Thyroid gland (tissue), 4 donors: ENCODE measurements around the gene MRPL50.

ENCODE experiments used
- CTCF ChIP-seq, 6 experiments: fragments of 200-600 bp in 3 of 6; fragments of 450-650 bp in 3 of 6; sonication (generic) in 3 of 6; IDR thresholded peaks; one replicate each; pipeline ENCODE4 v1.5.1; 2016 to 2019; ENCODE audit warnings: antibody characterized with exemption in 6 of 6, mild to moderate bottlenecking in 2 of 6, inconsistent platforms in 1 of 6, moderate library complexity in 1 of 6
- POLR2A ChIP-seq, 2 donors: fragments of 450-650 bp; IDR thresholded peaks; one replicate each; pipeline ENCODE4 v1.6.1; 2017; ENCODE audit warnings: antibody characterized with exemption in 2 of 2, mild to moderate bottlenecking in 2 of 2, moderate library complexity in 1 of 2

- TF ChIP-seq CTCF (IDR thresholded peaks at IDR 0.05), result no peak
- TF ChIP-seq POLR2A (IDR thresholded peaks at IDR 0.05), result no peak
Observed at GRCh38 chr9:101362450-101362849, 36.0 kb downstream of the MRPL50 start.
